ENCODE results near the gene MAP7D1.
"Not testable (repeated sequence)": the region's sequence is repeated elsewhere in the genome, so short reads cannot be mapped to it uniquely, and the experiment has no call there.

The MAP7D1 gene

GRCh38 chr1:36151845-36152203 is 4.1 kb upstream of the MAP7D1 start:
- DNase-seq (ENCODE audit: low read depth): no peak

GRCh38 chr1:36153476-36153875 is 2.5 kb upstream of the MAP7D1 start:
- no peak for DNase-seq (ENCODE audit: low read depth)

GRCh38 chr1:36154335-36154734 is 1.6 kb upstream of the MAP7D1 start:
- no peak for DNase-seq (ENCODE audit: low read depth)

- DNase-seq (ENCODE audit: low read depth): no peak
Measured at GRCh38 chr1:36154765-36155407, 1.1 kb upstream of the MAP7D1 start.

GRCh38 chr1:36156329-36157114 is 562 bp downstream of the MAP7D1 start:
- peak; percentile 68 for DNase-seq (ENCODE audit: low read depth)

- DNase-seq (ENCODE audit: low read depth): peak; percentile 47
Measured at GRCh38 chr1:36157115-36157903, 1.3 kb downstream of the MAP7D1 start.

GRCh38 chr1:36157973-36158826 is 2.2 kb downstream of the MAP7D1 start:
- no peak for DNase-seq (ENCODE audit: low read depth)

GRCh38 chr1:36158827-36159252 is 2.9 kb downstream of the MAP7D1 start:
- not testable (repeated sequence) for DNase-seq (ENCODE audit: low read depth)

GRCh38 chr1:36159614-36160387 is 3.8 kb downstream of the MAP7D1 start:
- DNase-seq (ENCODE audit: low read depth): no peak

- no peak for DNase-seq (ENCODE audit: low read depth)
Measured at GRCh38 chr1:36160388-36160948, 4.5 kb downstream of the MAP7D1 start.

- DNase-seq (ENCODE audit: low read depth): peak; percentile 63
Measured at GRCh38 chr1:36160949-36161485, 5.1 kb downstream of the MAP7D1 start.

GRCh38 chr1:36161641-36162531 is 5.9 kb downstream of the MAP7D1 start:
- peak; percentile 53 for DNase-seq (ENCODE audit: low read depth)

GRCh38 chr1:36162680-36163239 is 6.8 kb downstream of the MAP7D1 start:
- no peak for DNase-seq (ENCODE audit: low read depth)

GRCh38 chr1:36163426-36163825 is 7.5 kb downstream of the MAP7D1 start:
- DNase-seq (ENCODE audit: low read depth): no peak

GRCh38 chr1:36164361-36164760 is 8.4 kb downstream of the MAP7D1 start:
- DNase-seq (ENCODE audit: low read depth): no peak

GRCh38 chr1:36165145-36165544 is 9.2 kb downstream of the MAP7D1 start:
- DNase-seq (ENCODE audit: low read depth): no peak

- no peak for DNase-seq (ENCODE audit: low read depth)
Measured at GRCh38 chr1:36166136-36166535, 10.2 kb downstream of the MAP7D1 start.

GRCh38 chr1:36166938-36167905 is 11.3 kb downstream of the MAP7D1 start:
- DNase-seq (ENCODE audit: low read depth): peak; percentile 49

Data from iris pigment epithelial cell (primary cell).